Mesendoderm (in vitro differentiated cells): Measurements from ENCODE around the gene MRPL33.

Experiments
- DNase-seq: peaks from one replicate; pipeline ENCODE4 v3.0.0; 2013
- H2AK5ac ChIP-seq: 2 replicates; pipeline ENCODE4 v1.6.1; 2013; ENCODE audit warnings: low read length, inconsistent platforms
- H2BK120ac ChIP-seq: 2 replicates; pipeline ENCODE4 v1.6.1; 2013; ENCODE audit warnings: low read depth, mild to moderate bottlenecking, low read length, moderate library complexity, mixed read lengths
- H2BK15ac ChIP-seq: replicated peaks from 2 replicates; pipeline ENCODE4 v1.6.1; 2013; ENCODE audit warnings: low read depth, mild to moderate bottlenecking, moderate library complexity
- H2BK5ac ChIP-seq: 2 replicates; pipeline ENCODE4 v1.6.1; 2013; ENCODE audit warnings: low read length, inconsistent platforms
- H3K18ac ChIP-seq: 2 replicates; pipeline ENCODE4 v1.6.1; 2013; ENCODE audit warnings: mild to moderate bottlenecking, low read length, mixed read lengths
- H3K23ac ChIP-seq: one replicate; pipeline ENCODE4 v1.6.1; 2013; ENCODE audit warnings: low read length
- H3K27ac ChIP-seq: 2 replicates; pipeline ENCODE4 v1.5.1; 2013; ENCODE audit warnings: low read depth, mild to moderate bottlenecking, inconsistent platforms, low read length, moderate library complexity
- H3K27me3 ChIP-seq: 2 replicates; pipeline ENCODE4 v1.6.1; 2013; ENCODE audit warnings: low read length, control low read depth, mild to moderate bottlenecking, inconsistent platforms; ENCODE audit not compliant: insufficient read depth, poor library complexity
- H3K36me3 ChIP-seq: 2 replicates; pipeline ENCODE4 v1.6.1; 2013; ENCODE audit warnings: low read length, inconsistent platforms; ENCODE audit not compliant: control insufficient read depth, insufficient read depth
- H3K4ac ChIP-seq: one replicate; pipeline ENCODE4 v1.6.1; 2013; ENCODE audit warnings: low read depth, mild to moderate bottlenecking, low read length, moderate library complexity
- H3K4me1 ChIP-seq: 2 replicates; pipeline ENCODE4 v1.6.1; 2013; ENCODE audit warnings: low read depth, low read length, inconsistent platforms; ENCODE audit not compliant: control insufficient read depth
- H3K4me2 ChIP-seq: 2 replicates; pipeline ENCODE4 v1.6.1; 2013; ENCODE audit warnings: low read length
- H3K4me3 ChIP-seq: 2 replicates; pipeline ENCODE4 v1.5.1; 2013; ENCODE audit warnings: mild to moderate bottlenecking, low read length
- H3K56ac ChIP-seq: one replicate; pipeline ENCODE4 v1.6.1; 2013; ENCODE audit warnings: low read length
- H3K79me1 ChIP-seq: 2 replicates; pipeline ENCODE4 v1.6.1; 2013; ENCODE audit warnings: low read length, inconsistent platforms
- H3K79me2 ChIP-seq: 2 replicates; pipeline ENCODE4 v1.6.1; 2013; ENCODE audit warnings: mild to moderate bottlenecking, low read length; ENCODE audit not compliant: control insufficient read depth, insufficient read depth
- H3K9ac ChIP-seq: 2 replicates; pipeline ENCODE4 v1.6.1; 2013; ENCODE audit warnings: low read length, inconsistent platforms
- H4K5ac ChIP-seq: one replicate; pipeline ENCODE4 v1.6.1; 2013; ENCODE audit warnings: low read length
- H4K8ac ChIP-seq: one replicate; pipeline ENCODE4 v1.6.1; 2013; ENCODE audit warnings: low read depth, mild to moderate bottlenecking, control low read depth, low read length, moderate library complexity
- WGBS: extraction: QIAGEN DNeasy Blood & Tissue Kit; methylation state at CpG from one replicate; pipeline ENCODE4 v1.1.7; 2013; ENCODE audit warnings: low lambda C conversion rate, missing lambda C conversion rate; ENCODE audit not compliant: insufficient coverage; ENCODE audit errors: extremely low coverage; 5-methylcytosine and 5-hydroxymethylcytosine counted together

Gene MRPL33

DNA sequence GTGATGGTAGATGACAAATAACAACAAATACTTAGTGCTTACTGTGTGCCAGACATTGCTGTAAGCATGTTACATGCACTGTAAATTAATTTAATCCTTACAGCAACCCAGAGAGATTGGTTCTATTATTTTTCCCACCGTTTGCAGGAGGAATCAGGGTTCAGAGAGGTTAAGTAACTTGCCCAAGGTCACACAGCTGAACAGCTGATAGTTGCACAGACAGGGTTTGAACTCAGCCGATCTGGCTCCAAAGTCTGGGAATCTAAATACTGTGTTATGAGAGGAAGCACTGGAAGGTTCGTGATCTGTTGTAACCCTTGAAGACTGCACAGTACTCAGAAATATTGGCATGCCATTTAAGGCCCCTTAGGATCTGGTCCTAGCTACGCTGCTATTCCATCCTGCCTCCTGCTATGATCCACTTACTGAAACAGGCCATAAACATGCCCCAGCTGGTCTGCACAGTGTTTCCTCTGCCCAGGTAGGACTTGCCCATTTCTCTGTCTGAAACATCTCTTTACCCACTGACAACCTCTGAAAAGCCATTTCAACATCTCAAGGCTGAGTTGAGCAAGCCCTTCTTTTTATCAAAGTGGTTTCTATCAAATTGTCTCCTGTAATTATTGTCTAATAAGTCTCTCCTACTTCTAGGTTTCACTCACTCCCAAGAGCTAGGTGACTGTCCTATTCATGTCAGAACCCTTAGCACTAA, 40.4 kb upstream of the MRPL33 start:
- Histone ChIP-seq H3K18ac (no peak overlapping the region), H3K79me1 (no peaks in the 10 kb centered on the region), H3K36me3 (no peaks in the 10 kb centered on the region), H4K5ac (no peak overlapping the region), H3K9ac (no peak overlapping the region), H3K56ac (no peak overlapping the region), H2BK120ac (no peak overlapping the region), H3K23ac (no peak overlapping the region), H3K4me1 (no peaks in the 10 kb centered on the region), H3K27ac (no peak overlapping the region), H2AK5ac (no peak overlapping the region), H3K4me2 (no peak overlapping the region), H2BK15ac (no peak overlapping the region), H3K4me3 (no peak overlapping the region), H3K27me3 (no peaks in the 10 kb centered on the region), H4K8ac (no peak overlapping the region), H3K79me2 (no peaks in the 10 kb centered on the region), H3K4ac (no peak overlapping the region), H2BK5ac (no peak overlapping the region)
- no peak for DNase-seq
- WGBS, result no CpG with 5 or more reads among the region's 4 CpGs

- H3K23ac ChIP-seq, result no peak overlapping the region
- H3K9ac ChIP-seq, result no peak overlapping the region
- no peaks in the 10 kb centered on the region for H3K79me1 ChIP-seq
- no peak overlapping the region for H2BK5ac ChIP-seq
- no peak overlapping the region for H4K5ac ChIP-seq
- DNase-seq, result no peak
- no peak overlapping the region for H2BK15ac ChIP-seq
- no peaks in the 10 kb centered on the region for H3K4me1 ChIP-seq
- no CpG with 5 or more reads among the region's 1 CpG for WGBS
- no peak overlapping the region for H3K56ac ChIP-seq
- no peak overlapping the region for H4K8ac ChIP-seq
- no peak overlapping the region for H2AK5ac ChIP-seq
- H3K79me2 ChIP-seq, result no peaks in the 10 kb centered on the region
- no peak overlapping the region for H3K27ac ChIP-seq
- H3K36me3 ChIP-seq, result no peaks in the 10 kb centered on the region
- no peak overlapping the region for H3K18ac ChIP-seq
- H3K27me3 ChIP-seq, result no peaks in the 10 kb centered on the region
- no peak overlapping the region for H3K4me3 ChIP-seq
- H2BK120ac ChIP-seq, result no peak overlapping the region
- H3K4ac ChIP-seq, result no peak overlapping the region
- H3K4me2 ChIP-seq, result no peak overlapping the region
Observed at GRCh38 chr2:27734305-27734704, 37.2 kb upstream of the MRPL33 start.

GRCh38 chr2:27735263-27735904, 36.1 kb upstream of the MRPL33 start:
- H4K5ac ChIP-seq, result no peak overlapping the region
- H3K4ac ChIP-seq, result peak overlapping the region; percentile 4
- H2BK120ac ChIP-seq, result no peak overlapping the region
- H2BK15ac ChIP-seq, result no peak overlapping the region
- H3K79me1 ChIP-seq, result no peaks in the 10 kb centered on the region
- peak; percentile 73 for DNase-seq
- peak overlapping the region; percentile 37 for H3K4me3 ChIP-seq
- H3K27ac ChIP-seq, result no peak overlapping the region
- H3K36me3 ChIP-seq, result no peaks in the 10 kb centered on the region
- no peaks in the 10 kb centered on the region for H3K27me3 ChIP-seq
- no peak overlapping the region for H4K8ac ChIP-seq
- H3K4me2 ChIP-seq, result peak overlapping the region; percentile 73
- H3K4me1 ChIP-seq, result no peaks in the 10 kb centered on the region
- peak overlapping the region; percentile 35 for H3K18ac ChIP-seq
- no peak overlapping the region for H3K23ac ChIP-seq
- H3K56ac ChIP-seq, result peak overlapping the region; percentile 88
- WGBS, result no CpG with 5 or more reads among the region's 51 CpGs
- no peaks in the 10 kb centered on the region for H3K79me2 ChIP-seq
- H2BK5ac ChIP-seq, result no peak overlapping the region
- no peak overlapping the region for H2AK5ac ChIP-seq
- peak overlapping the region; percentile 76 for H3K9ac ChIP-seq

DNA sequence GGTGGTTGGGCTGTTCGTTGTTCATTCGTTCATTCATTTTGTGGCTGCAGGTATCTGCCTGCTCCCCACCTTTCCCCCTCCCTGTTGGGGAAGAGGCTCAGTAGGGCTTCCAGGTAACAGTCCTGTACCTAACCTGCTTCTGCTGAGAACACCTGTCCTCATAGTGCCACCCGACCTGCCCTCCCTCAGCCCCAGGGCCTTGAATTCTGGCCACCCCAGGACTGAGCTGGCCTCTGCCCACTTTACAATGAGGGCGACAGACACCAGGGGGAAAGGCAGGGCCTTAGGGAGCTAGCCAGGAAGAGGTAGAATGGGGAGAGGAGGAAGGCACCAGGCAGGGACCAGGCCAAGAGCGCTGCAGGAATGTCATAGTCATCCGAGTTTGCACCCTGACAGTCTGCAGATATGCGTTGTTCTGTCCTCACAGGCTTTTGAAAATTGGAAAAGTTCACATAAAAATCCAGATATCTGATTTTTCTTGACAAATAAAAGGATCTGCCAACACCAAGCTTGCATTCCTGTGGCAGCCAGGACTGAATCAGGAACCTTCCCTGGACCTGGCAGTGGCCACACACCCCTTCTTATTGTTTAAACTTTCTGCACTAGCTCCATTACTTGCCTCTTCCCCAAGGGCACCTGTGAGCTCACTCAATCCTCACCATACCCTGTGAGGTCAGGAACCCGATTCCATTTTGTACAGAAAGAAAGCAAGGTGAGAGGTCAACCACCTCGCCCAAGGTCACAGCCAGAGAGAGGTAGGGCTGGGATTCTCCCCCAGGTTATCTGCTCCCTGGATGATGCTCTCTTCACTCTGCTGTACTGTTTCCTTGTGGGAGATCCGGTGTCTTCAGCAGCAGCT, 35.3 kb upstream of the MRPL33 start:
- no peaks in the 10 kb centered on the region for H3K79me1 ChIP-seq
- H2AK5ac ChIP-seq, result no peak overlapping the region
- no peak overlapping the region for H4K5ac ChIP-seq
- peak overlapping the region; percentile 35 for H3K18ac ChIP-seq
- H3K36me3 ChIP-seq, result no peaks in the 10 kb centered on the region
- peak overlapping the region; percentile 76 for H3K9ac ChIP-seq
- no CpG with 5 or more reads among the region's 10 CpGs for WGBS
- H3K23ac ChIP-seq, result peak overlapping the region; percentile 86
- no peak overlapping the region for H3K27ac ChIP-seq
- no peak overlapping the region for H2BK120ac ChIP-seq
- H4K8ac ChIP-seq, result no peak overlapping the region
- peak overlapping the region; percentile 88 for H3K56ac ChIP-seq
- no peaks in the 10 kb centered on the region for H3K4me1 ChIP-seq
- peak overlapping the region; percentile 4 for H3K4ac ChIP-seq
- H3K4me2 ChIP-seq, result no peak overlapping the region
- H2BK15ac ChIP-seq, result no peak overlapping the region
- H2BK5ac ChIP-seq, result no peak overlapping the region
- DNase-seq, result no peak
- no peaks in the 10 kb centered on the region for H3K27me3 ChIP-seq
- no peak overlapping the region for H3K4me3 ChIP-seq
- no peaks in the 10 kb centered on the region for H3K79me2 ChIP-seq

DNA sequence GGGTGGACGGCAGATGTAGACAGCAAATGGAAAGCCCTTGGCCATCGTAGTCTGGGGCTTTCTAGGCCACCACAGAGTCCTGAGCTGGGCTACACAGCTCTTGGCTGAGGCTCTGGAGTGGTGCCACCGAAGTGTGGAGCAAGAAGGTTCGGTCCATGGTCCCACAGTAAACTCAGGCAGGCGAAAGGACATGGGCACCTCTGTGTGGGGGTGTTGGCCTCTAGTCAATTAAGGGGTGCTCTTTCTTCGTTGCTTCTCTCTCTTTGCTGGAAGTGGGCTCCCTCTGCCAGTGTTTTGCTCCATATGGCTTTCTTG, 34.7 kb upstream of the MRPL33 start:
- Histone ChIP-seq H3K4me1 (no peaks in the 10 kb centered on the region), H3K4me2 (no peak overlapping the region), H3K27me3 (no peaks in the 10 kb centered on the region), H3K36me3 (no peaks in the 10 kb centered on the region), H3K18ac (no peak overlapping the region), H3K4me3 (no peak overlapping the region), H4K5ac (no peak overlapping the region), H2BK120ac (no peak overlapping the region), H3K27ac (no peak overlapping the region), H3K9ac (no peak overlapping the region), H3K79me1 (no peaks in the 10 kb centered on the region), H3K56ac (no peak overlapping the region), H2BK5ac (no peak overlapping the region), H3K23ac (no peak overlapping the region), H4K8ac (no peak overlapping the region), H2BK15ac (no peak overlapping the region), H3K79me2 (no peaks in the 10 kb centered on the region), H3K4ac (no peak overlapping the region), H2AK5ac (no peak overlapping the region)
- no CpG with 5 or more reads among the region's 6 CpGs for WGBS
- no peak for DNase-seq
